Loucy (cell line): ENCODE measurements around the gene CD248.

ENCODE experiments used
- EZH2phosphoT487 ChIP-seq: fragments of 200-600 bp; IDR thresholded peaks from 2 replicates; pipeline ENCODE4 v1.6.1; 2018; ENCODE audit warnings: antibody characterized with exemption, mild to moderate bottlenecking, moderate library complexity, borderline replicate concordance
- TF ChIP-seq, protein P1 (sequence below): fragments of 200-600 bp; sonication (generic); conservative IDR thresholded peaks from 2 replicates; pipeline ENCODE4 v1.5.1; 2014; ENCODE audit warnings: mild to moderate bottlenecking, antibody characterized with exemption, low read length

- TF ChIP-seq, protein P1, sequence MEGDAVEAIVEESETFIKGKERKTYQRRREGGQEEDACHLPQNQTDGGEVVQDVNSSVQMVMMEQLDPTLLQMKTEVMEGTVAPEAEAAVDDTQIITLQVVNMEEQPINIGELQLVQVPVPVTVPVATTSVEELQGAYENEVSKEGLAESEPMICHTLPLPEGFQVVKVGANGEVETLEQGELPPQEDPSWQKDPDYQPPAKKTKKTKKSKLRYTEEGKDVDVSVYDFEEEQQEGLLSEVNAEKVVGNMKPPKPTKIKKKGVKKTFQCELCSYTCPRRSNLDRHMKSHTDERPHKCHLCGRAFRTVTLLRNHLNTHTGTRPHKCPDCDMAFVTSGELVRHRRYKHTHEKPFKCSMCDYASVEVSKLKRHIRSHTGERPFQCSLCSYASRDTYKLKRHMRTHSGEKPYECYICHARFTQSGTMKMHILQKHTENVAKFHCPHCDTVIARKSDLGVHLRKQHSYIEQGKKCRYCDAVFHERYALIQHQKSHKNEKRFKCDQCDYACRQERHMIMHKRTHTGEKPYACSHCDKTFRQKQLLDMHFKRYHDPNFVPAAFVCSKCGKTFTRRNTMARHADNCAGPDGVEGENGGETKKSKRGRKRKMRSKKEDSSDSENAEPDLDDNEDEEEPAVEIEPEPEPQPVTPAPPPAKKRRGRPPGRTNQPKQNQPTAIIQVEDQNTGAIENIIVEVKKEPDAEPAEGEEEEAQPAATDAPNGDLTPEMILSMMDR = no peak
- no peak for TF ChIP-seq EZH2phosphoT487
Measured at GRCh38 chr11:66281776-66282467, 34.9 kb downstream of the CD248 start.
